Right ventricle myocardium inferior (tissue), 1 donor: Measurements from ENCODE around the gene GDPD5. TPM values are rescaled to one million over a fixed set of nuclear protein-coding genes. Genes with fewer than 3 reads are reported as not detected.

ENCODE experiments used
- ATAC-seq: fragments of 200-7000 bp; cut with Tn5 transposase; one replicate; pipeline ENCODE4 v1.9.1; 2020; ENCODE audit warnings: mild to moderate bottlenecking, moderate library complexity
- DNase-seq: peaks from one replicate; pipeline ENCODE4 v3.0.0; 2021; ENCODE audit errors: missing footprints
- intact Hi-C: fragments of 100-400 bp; cut with DNase I; formaldehyde crosslinking; loops from one replicate; pipeline ENCODE4 v1.11.0; 2022
- total RNA-seq: library from RNA; stranded (reverse); fragmentation: NEBNext Ultra II Directional; extraction: Animal tissue kit (Norgen Biotek cat#: 25700); gene quantifications from one replicate; pipeline ENCODE4 v1.2.1, GENCODE V29; 2021
- donor health status: DM: no; HTN: yes; CAD: no; lungs with severe emphysema.

Gene GDPD5
- total RNA-seq, 1 donor from 2014 or later, result 7.7 TPM

- intact Hi-C loops, result loop anchor here (2.0 kb wide), 1 partner anchor 21 kb away; no protein-coding TSS in a partner anchor
- DNase-seq, result no peak
- no peak for ATAC-seq
Measured at GRCh38 chr11:75561426-75562047, 35.8 kb upstream of the GDPD5 start.

- intact Hi-C loops, result no loop called here
- ATAC-seq, result no peak
- no peak for DNase-seq
Measured at GRCh38 chr11:75560644-75561043, 34.9 kb upstream of the GDPD5 start.

GRCh38 chr11:75558939-75559843 lies 33.5 kb upstream of the GDPD5 start:
- intact Hi-C loops, result no loop called here
- DNase-seq (no peak), ATAC-seq (peak; percentile 6)

DNA sequence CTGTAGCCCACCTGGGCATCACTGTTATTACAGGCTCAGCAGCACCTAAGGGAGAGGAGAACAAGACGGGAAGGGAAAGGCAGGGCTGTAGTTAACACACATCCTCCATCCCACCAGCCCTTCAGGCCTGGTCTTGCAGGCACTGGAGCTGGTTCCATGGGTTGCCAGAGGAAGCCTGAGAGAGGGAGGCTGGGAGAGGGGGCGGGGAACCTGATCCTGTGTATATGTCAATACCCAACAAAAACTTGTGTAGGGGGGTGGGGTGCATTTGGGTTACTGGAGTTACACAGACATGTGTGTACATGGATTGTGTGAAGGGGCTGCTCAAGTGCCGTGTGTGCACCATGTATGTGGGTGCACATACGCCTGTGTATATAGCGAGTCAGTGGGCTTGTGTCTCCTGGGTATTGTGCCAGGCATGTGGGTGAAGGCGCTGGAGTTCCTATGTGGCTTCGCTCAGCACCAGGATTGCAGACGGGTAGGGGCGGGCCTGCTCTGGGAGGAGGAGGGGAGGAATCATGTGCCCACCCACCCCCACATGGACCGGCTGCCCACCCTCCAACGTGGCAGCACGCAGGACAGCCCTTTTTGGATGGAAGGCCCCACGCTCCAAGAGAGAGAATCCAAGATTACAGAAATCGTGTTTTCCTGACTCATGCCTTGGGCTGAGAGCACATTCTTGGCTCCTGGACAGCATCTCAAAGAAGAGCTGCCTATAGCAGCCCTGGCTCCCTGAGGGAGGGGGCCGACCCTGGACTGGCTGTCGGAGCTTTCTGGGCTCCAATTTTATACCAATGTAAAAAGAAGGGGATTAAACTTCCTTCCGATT lies 32.1 kb upstream of the GDPD5 start:
- no peak for ATAC-seq
- no peak for DNase-seq
- intact Hi-C loops, result no loop called here

GRCh38 chr11:75556275-75556674 lies 30.5 kb upstream of the GDPD5 start:
- intact Hi-C loops, result no loop called here

DNA sequence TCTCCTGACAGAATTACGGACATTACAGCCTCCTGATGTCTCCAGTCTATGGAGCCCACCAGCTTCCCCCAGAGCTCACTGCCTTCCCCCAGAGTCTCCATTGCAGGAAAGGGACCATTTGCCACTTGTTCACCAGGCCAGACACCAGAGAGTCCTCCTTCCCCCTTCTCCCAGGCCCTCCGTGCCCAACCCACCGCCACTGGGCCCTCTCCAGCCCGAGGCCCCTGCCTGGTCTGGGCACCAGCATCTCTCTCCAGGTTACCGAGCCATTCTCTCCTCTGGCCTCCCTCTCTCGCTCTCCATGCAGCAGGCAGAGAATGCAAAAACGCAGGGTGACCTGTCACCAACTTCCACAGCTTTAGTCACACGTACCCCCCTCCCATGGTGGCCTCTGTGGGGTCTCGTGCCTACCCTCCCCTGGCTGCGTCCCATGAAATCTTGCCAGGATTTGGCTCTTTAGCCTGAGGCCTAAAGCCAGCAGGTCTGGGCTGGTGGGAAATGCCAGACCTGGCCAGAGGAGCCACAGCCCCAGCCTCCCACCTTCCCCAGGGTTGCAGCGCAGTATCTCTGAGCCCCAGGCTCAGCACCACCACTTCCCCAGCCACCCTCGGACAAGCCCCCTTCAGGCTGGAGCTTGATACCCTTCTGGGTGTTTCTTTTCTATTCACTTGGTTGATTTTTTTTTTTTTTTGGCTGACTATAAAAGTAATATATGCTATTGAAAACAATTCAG lies 29.5 kb upstream of the GDPD5 start:
- ATAC-seq (no peak), DNase-seq (no peak)
- intact Hi-C loops, result no loop called here

More at GRCh38 chr11:75556275-75556674, 30.5 kb upstream of the GDPD5 start:
- ATAC-seq, result no peak
- DNase-seq, result no peak

DNA sequence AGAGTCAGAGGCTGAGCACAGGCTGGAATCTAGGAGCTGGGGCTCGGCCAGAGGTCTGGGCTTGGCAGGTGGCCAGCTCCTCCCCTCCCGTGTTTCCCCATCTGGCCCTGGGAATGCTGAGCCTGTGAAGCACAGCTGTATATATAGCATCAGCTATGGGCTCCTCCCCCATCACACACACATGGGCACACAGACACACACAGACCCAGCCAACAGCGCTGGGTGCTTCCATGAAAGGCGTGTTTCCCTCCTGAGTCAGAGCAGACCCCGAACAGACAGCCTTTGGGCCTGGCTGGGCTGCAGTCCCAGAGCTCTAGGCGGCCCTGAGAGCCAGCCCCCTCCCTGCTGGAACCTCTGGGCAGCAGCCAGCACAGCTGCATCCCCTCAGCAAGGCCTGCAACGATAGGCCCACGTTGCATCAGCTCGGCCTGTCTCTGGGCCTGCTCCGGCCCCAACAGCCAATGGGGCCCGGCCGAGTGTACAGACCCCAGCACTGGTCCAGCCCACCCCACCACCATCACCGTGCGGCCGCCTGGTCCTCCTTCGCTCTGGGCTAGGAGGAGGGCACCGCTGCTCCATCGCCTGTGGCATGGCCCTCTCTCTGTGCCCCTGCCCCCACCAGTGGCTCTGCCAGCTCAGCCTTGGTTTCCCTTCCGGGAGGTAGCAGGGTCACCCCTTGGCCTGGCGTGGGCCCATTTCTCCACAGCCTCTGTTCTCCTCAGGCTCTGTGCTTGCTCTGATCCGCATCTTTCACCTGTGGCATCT lies 28.7 kb upstream of the GDPD5 start:
- intact Hi-C loops, result no loop called here
- ATAC-seq (peak; percentile 93), DNase-seq (peak; percentile 96)

DNA sequence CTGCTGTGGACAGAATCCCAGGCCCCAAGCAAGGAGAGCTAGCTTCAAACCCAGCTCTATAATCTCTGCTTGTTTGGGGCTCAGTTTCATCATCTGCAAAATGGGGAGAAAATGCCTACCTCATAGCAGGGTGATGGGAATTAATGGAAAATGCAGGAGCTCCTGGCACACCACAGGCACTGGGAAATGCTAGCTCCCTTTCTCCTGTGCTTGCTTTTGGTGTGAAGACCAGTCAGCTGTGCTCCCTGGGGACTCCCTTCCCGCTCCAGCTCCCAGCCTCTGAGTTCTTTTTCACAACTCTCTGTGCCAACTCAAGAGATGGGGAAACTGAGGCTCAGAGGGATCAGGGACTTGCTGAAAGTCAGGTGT lies 28.1 kb upstream of the GDPD5 start:
- intact Hi-C loops, result no loop called here
- DNase-seq, result no peak
- ATAC-seq, result peak; percentile 2

DNA sequence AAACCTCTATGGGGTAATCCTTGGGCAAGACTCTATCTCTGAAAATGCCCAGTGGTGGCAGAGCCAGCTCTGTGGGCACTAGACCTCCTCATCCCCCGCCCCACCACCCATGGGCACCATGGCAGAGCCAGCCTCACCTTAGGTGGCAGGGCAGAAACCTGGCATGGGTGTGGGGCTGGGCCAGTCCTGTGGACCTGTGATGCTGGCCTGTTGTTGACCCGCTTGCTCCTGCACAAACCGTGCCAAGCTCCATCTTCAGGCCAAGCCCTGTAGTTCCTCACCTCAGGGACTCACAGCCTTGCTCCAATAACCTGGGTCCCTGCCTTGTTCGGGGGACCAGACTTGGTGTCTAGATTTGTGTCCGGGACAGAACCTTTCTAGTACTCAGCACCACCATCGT lies 27.4 kb upstream of the GDPD5 start:
- DNase-seq, result no peak
- no peak for ATAC-seq

DNA sequence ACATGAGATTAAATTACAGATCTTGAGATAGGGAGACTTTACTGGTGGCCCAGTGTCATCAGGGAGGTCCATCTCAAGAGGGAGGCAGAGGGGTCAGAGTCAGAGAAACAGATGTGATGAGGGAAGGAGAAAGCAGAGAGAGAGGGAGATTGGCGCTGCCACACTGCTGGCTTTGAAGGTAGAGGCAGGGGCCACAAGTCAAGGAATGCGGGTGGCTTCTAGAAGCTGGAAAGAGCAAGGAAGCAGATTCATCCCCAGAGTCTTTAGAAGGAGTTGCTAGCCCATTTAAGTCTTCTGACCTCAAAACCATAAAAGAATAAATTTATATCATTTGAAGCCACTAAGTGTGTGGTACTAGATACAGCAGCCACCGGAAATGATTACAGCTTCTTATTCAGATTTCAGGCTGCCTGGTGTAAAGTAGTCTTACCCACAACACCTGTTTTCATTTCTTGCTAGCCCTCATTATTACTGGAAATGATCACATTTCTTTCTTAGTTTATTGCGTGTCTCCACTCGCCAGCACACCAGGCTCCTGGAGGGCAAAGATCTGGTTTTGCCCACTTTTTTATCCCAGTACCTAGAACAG lies 23.7 kb upstream of the GDPD5 start:
- no peak for ATAC-seq
- intact Hi-C loops, result loop anchor here (5.0 kb wide), 1 partner anchor 318 kb away; no protein-coding TSS in a partner anchor
- no peak for DNase-seq

More for the DNA sequence above, 27.4 kb upstream of the GDPD5 start:
- intact Hi-C loops, result no loop called here

DNA sequence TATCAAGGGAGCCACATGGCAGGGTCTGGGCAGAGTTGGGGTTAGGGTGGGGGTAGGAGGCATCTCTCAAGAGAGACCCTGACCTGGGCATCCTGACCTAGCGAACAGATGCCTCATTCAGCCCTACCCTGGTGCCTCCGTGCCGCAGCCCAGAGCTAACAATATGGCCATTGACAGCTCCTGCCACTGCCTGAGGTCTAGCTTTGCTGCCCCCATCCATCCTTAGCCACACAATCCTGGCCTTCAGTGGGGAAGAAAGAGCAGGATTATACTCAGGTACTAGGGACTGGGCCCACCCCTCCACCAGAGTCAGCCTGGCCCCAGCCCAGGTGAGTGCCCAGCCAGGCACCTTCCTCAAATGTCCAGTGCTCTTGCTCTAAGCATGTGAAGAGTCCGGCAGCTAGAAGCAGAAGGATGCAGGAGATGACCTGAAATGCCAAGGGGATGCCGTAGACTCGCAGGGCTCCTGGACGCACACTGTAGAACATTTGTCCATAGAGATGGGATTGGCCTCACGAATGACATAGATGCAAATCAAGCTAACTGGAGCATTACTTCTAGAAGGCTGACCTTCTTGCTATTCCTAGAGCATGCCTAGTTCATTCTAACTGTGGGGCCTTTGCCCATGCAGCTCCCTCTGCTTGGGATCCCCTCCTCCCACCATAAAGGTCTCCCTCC lies 23.0 kb upstream of the GDPD5 start:
- intact Hi-C loops, result loop anchor here (5.0 kb wide), 1 partner anchor 319 kb away; no protein-coding TSS in a partner anchor
- DNase-seq (no peak), ATAC-seq (no peak)

DNA sequence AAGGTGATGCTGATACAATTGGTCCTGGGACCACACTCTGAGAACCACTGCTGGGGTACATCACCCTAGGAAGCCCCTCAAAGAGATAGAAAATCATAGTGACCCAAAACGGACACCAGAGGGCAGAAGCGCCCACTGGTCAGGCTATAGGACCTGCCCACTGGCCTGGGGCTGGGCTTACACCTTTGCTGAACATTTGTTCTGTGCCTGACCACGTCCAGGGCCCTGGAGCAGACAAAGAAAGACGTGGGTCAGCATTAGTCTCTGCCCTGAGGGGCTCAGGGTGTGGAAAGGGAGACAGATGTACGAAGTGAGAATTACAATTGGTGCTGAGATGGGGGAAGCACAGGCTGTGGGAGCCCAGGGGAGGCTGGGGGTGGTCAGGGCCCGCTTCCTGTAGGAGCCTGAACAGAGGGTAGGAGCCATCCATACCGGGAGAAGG lies 21.9 kb upstream of the GDPD5 start:
- peak; percentile 88 for ATAC-seq
- intact Hi-C loops, result loop anchor here (1.0 to 5.0 kb wide), 2 partner anchors 30 to 320 kb away; no protein-coding TSS in a partner anchor
- peak; percentile 79 for DNase-seq

DNA sequence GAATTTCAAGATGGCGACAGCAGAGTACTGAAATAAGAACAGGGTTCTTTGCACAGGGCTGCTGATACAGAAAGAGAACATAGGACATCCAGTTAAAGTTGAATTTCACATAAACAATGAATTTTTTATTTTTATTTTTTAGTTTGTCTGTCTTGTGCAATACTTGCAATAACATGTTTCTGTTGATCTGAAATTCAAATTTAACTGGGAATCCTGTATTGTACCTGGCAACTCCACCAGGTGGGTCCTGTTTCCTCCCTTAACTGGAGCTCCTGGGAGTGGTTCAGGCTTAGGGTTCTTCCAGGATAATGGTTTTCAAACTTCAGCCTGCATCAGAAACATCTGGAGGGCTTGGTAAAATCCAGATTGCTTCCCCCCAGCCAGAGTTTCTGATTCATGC lies 21.4 kb upstream of the GDPD5 start:
- ATAC-seq (no peak), DNase-seq (no peak)
- intact Hi-C loops, result loop anchor here (1.0 to 5.0 kb wide), 2 partner anchors 30 to 320 kb away; no protein-coding TSS in a partner anchor

DNA sequence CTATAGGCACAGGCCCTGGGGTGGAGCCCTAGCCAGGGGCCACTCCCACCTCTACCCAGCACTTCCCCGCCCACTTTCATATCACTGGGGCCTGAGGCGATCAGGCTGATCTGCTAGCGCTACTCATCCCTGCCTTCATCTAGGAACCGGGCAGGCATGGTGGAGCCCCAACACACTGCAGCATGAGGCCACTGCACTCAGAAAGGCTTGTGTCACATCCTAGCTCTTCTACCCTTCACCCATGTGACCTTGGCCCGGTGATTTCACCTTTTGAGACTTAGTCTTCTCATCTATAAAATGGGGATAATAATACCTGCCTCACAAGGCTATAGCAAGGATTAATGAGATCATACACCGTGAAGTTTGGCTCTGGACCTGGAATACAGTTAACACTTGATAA lies 18.1 kb upstream of the GDPD5 start:
- intact Hi-C loops, result no loop called here
- ATAC-seq (no peak), DNase-seq (no peak)

DNA sequence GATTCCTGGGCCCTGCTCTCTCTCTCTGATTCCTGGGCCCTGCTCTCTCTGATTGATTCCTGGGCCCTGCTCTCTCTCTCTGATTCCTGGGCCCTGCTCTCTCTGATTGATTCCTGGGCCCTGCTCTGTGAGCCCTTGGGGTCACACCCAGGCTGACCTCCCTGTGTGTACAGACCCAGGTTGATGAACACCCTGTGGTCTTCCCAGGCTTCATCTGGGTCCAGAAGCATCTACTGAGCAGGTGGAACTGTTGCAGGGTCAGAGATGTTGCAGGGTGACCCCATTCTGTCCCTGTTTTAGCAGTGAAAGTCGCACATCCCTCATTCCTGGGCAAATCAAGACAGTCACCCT lies 16.3 kb upstream of the GDPD5 start:
- ATAC-seq, result no peak
- no peak for DNase-seq
- intact Hi-C loops, result no loop called here

- no peak for ATAC-seq
- intact Hi-C loops, result no loop called here
- no peak for DNase-seq
Measured at GRCh38 chr11:75541193-75542087, 15.7 kb upstream of the GDPD5 start.
